Measurements from ENCODE around the gene OTOF.

OTOF gene

GRCh38 chr2:26477911-26478253 lies at the start of gene OTOF:
Gene OTOF (minus strand): TSS chr2:26478124.
- H3K27me3 ChIP-seq (ENCODE audit: insufficient read depth, low read length) = no peaks in the 10 kb centered on the region
- no peaks in the 10 kb centered on the region for H3K36me3 ChIP-seq (ENCODE audit: insufficient read depth, low read length)
- H2AFZ ChIP-seq (ENCODE audit: low read length, unreplicated experiment) = peak within 1 kb of the TSS; percentile 8
- no peaks in the 10 kb centered on the region for H3K79me2 ChIP-seq (ENCODE audit: control insufficient read depth, insufficient read depth, low read length, unreplicated experiment)
- peaks cover 11% of the 10 kb centered on the region for H3K4me1 ChIP-seq (ENCODE audit: control insufficient read depth, insufficient read depth, low read length, unreplicated experiment)
- peak within 1 kb of the TSS; percentile 39; the same call in 1 of the 2 replicates for H3K27ac ChIP-seq (ENCODE audit: low read depth, low read length)
- no peak within 1 kb of the TSS for H3K4me3 ChIP-seq (ENCODE audit: low read depth, low read length)

- Histone ChIP-seq H3K4me3 (ENCODE audit: low read depth, low read length) (no peak overlapping the region), H3K27ac (ENCODE audit: low read depth, low read length) (no peak overlapping the region), H3K4me1 (ENCODE audit: control insufficient read depth, insufficient read depth, low read length, unreplicated experiment) (peaks cover 17% of the 10 kb centered on the region), H3K27me3 (ENCODE audit: insufficient read depth, low read length) (peaks cover 18% of the 10 kb centered on the region), H3K36me3 (ENCODE audit: insufficient read depth, low read length) (no peaks in the 10 kb centered on the region), H2AFZ (ENCODE audit: low read length, unreplicated experiment) (no peak overlapping the region), H3K79me2 (ENCODE audit: control insufficient read depth, insufficient read depth, low read length, unreplicated experiment) (no peaks in the 10 kb centered on the region)
Observed at GRCh38 chr2:26526589-26526988, 48.7 kb upstream of the OTOF start.

- no peak overlapping the region for H2AFZ ChIP-seq (ENCODE audit: low read length, unreplicated experiment)
- H3K4me1 ChIP-seq (ENCODE audit: control insufficient read depth, insufficient read depth, low read length, unreplicated experiment) = peaks cover 17% of the 10 kb centered on the region
- no peaks in the 10 kb centered on the region for H3K79me2 ChIP-seq (ENCODE audit: control insufficient read depth, insufficient read depth, low read length, unreplicated experiment)
- H3K4me3 ChIP-seq (ENCODE audit: low read depth, low read length) = no peak overlapping the region
- H3K27me3 ChIP-seq (ENCODE audit: insufficient read depth, low read length) = peaks cover 23% of the 10 kb centered on the region
- no peak overlapping the region for H3K27ac ChIP-seq (ENCODE audit: low read depth, low read length)
- H3K36me3 ChIP-seq (ENCODE audit: insufficient read depth, low read length) = no peaks in the 10 kb centered on the region
Observed at GRCh38 chr2:26526105-26526504, 48.2 kb upstream of the OTOF start.

- peaks cover 46% of the 10 kb centered on the region for H3K27me3 ChIP-seq (ENCODE audit: insufficient read depth, low read length)
- no peaks in the 10 kb centered on the region for H3K79me2 ChIP-seq (ENCODE audit: control insufficient read depth, insufficient read depth, low read length, unreplicated experiment)
- H3K4me3 ChIP-seq (ENCODE audit: low read depth, low read length) = no peak overlapping the region
- peaks cover 9% of the 10 kb centered on the region for H3K4me1 ChIP-seq (ENCODE audit: control insufficient read depth, insufficient read depth, low read length, unreplicated experiment)
- no peak overlapping the region for H3K27ac ChIP-seq (ENCODE audit: low read depth, low read length)
- H3K36me3 ChIP-seq (ENCODE audit: insufficient read depth, low read length) = no peaks in the 10 kb centered on the region
- H2AFZ ChIP-seq (ENCODE audit: low read length, unreplicated experiment) = no peak overlapping the region
Observed at GRCh38 chr2:26523750-26524149, 45.8 kb upstream of the OTOF start.

- Histone ChIP-seq H3K27ac (ENCODE audit: low read depth, low read length) (no peak overlapping the region), H3K36me3 (ENCODE audit: insufficient read depth, low read length) (no peaks in the 10 kb centered on the region), H2AFZ (ENCODE audit: low read length, unreplicated experiment) (no peak overlapping the region), H3K27me3 (ENCODE audit: insufficient read depth, low read length) (peaks cover 47% of the 10 kb centered on the region), H3K4me1 (ENCODE audit: control insufficient read depth, insufficient read depth, low read length, unreplicated experiment) (peaks cover 9% of the 10 kb centered on the region), H3K4me3 (ENCODE audit: low read depth, low read length) (no peak overlapping the region), H3K79me2 (ENCODE audit: control insufficient read depth, insufficient read depth, low read length, unreplicated experiment) (no peaks in the 10 kb centered on the region)
Observed at GRCh38 chr2:26522751-26523171, 44.8 kb upstream of the OTOF start.

- H3K36me3 ChIP-seq (ENCODE audit: insufficient read depth, low read length) = no peaks in the 10 kb centered on the region
- no peaks in the 10 kb centered on the region for H3K79me2 ChIP-seq (ENCODE audit: control insufficient read depth, insufficient read depth, low read length, unreplicated experiment)
- H2AFZ ChIP-seq (ENCODE audit: low read length, unreplicated experiment) = no peak overlapping the region
- peaks cover 9% of the 10 kb centered on the region for H3K4me1 ChIP-seq (ENCODE audit: control insufficient read depth, insufficient read depth, low read length, unreplicated experiment)
- no peak overlapping the region for H3K27ac ChIP-seq (ENCODE audit: low read depth, low read length)
- H3K27me3 ChIP-seq (ENCODE audit: insufficient read depth, low read length) = peaks cover 44% of the 10 kb centered on the region
- no peak overlapping the region for H3K4me3 ChIP-seq (ENCODE audit: low read depth, low read length)
Observed at GRCh38 chr2:26522325-26522724, 44.4 kb upstream of the OTOF start.

GRCh38 chr2:26521913-26522180 lies 43.9 kb upstream of the OTOF start:
- H3K4me3 ChIP-seq (ENCODE audit: low read depth, low read length) = no peak overlapping the region
- H3K4me1 ChIP-seq (ENCODE audit: control insufficient read depth, insufficient read depth, low read length, unreplicated experiment) = peaks cover 9% of the 10 kb centered on the region
- no peaks in the 10 kb centered on the region for H3K79me2 ChIP-seq (ENCODE audit: control insufficient read depth, insufficient read depth, low read length, unreplicated experiment)
- no peak overlapping the region for H2AFZ ChIP-seq (ENCODE audit: low read length, unreplicated experiment)
- H3K27ac ChIP-seq (ENCODE audit: low read depth, low read length) = no peak overlapping the region
- no peaks in the 10 kb centered on the region for H3K36me3 ChIP-seq (ENCODE audit: insufficient read depth, low read length)
- H3K27me3 ChIP-seq (ENCODE audit: insufficient read depth, low read length) = peaks cover 39% of the 10 kb centered on the region

- H2AFZ ChIP-seq (ENCODE audit: low read length, unreplicated experiment) = no peak overlapping the region
- H3K27ac ChIP-seq (ENCODE audit: low read depth, low read length) = no peak overlapping the region
- H3K36me3 ChIP-seq (ENCODE audit: insufficient read depth, low read length) = no peaks in the 10 kb centered on the region
- H3K27me3 ChIP-seq (ENCODE audit: insufficient read depth, low read length) = peaks cover 39% of the 10 kb centered on the region
- no peaks in the 10 kb centered on the region for H3K79me2 ChIP-seq (ENCODE audit: control insufficient read depth, insufficient read depth, low read length, unreplicated experiment)
- H3K4me3 ChIP-seq (ENCODE audit: low read depth, low read length) = no peak overlapping the region
- peaks cover 9% of the 10 kb centered on the region for H3K4me1 ChIP-seq (ENCODE audit: control insufficient read depth, insufficient read depth, low read length, unreplicated experiment)
Observed at GRCh38 chr2:26521054-26521912, 43.4 kb upstream of the OTOF start.

GRCh38 chr2:26520148-26520449 lies 42.2 kb upstream of the OTOF start:
- peaks cover 39% of the 10 kb centered on the region for H3K27me3 ChIP-seq (ENCODE audit: insufficient read depth, low read length)
- no peaks in the 10 kb centered on the region for H3K79me2 ChIP-seq (ENCODE audit: control insufficient read depth, insufficient read depth, low read length, unreplicated experiment)
- no peak overlapping the region for H3K27ac ChIP-seq (ENCODE audit: low read depth, low read length)
- no peaks in the 10 kb centered on the region for H3K36me3 ChIP-seq (ENCODE audit: insufficient read depth, low read length)
- no peak overlapping the region for H2AFZ ChIP-seq (ENCODE audit: low read length, unreplicated experiment)
- no peak overlapping the region for H3K4me3 ChIP-seq (ENCODE audit: low read depth, low read length)
- peaks cover 9% of the 10 kb centered on the region for H3K4me1 ChIP-seq (ENCODE audit: control insufficient read depth, insufficient read depth, low read length, unreplicated experiment)

GRCh38 chr2:26519396-26520147 lies 41.6 kb upstream of the OTOF start:
- Histone ChIP-seq H3K27ac (ENCODE audit: low read depth, low read length) (no peak overlapping the region), H3K27me3 (ENCODE audit: insufficient read depth, low read length) (peaks cover 39% of the 10 kb centered on the region)

GRCh38 chr2:26516781-26517180 lies 38.9 kb upstream of the OTOF start:
- Histone ChIP-seq H3K27ac (ENCODE audit: low read depth, low read length) (no peak overlapping the region), H3K4me3 (ENCODE audit: low read depth, low read length) (no peak overlapping the region), H3K79me2 (ENCODE audit: control insufficient read depth, insufficient read depth, low read length, unreplicated experiment) (no peaks in the 10 kb centered on the region), H3K36me3 (ENCODE audit: insufficient read depth, low read length) (no peaks in the 10 kb centered on the region), H3K27me3 (ENCODE audit: insufficient read depth, low read length) (peaks cover 56% of the 10 kb centered on the region), H2AFZ (ENCODE audit: low read length, unreplicated experiment) (no peak overlapping the region), H3K4me1 (ENCODE audit: control insufficient read depth, insufficient read depth, low read length, unreplicated experiment) (peaks cover 1% of the 10 kb centered on the region)

More at GRCh38 chr2:26519396-26520147, 41.6 kb upstream of the OTOF start:
- H3K4me3 ChIP-seq (ENCODE audit: low read depth, low read length) = no peak overlapping the region
- H3K36me3 ChIP-seq (ENCODE audit: insufficient read depth, low read length) = no peaks in the 10 kb centered on the region
- H3K4me1 ChIP-seq (ENCODE audit: control insufficient read depth, insufficient read depth, low read length, unreplicated experiment) = peaks cover 9% of the 10 kb centered on the region
- no peak overlapping the region for H2AFZ ChIP-seq (ENCODE audit: low read length, unreplicated experiment)
- H3K79me2 ChIP-seq (ENCODE audit: control insufficient read depth, insufficient read depth, low read length, unreplicated experiment) = no peaks in the 10 kb centered on the region

All from ACC112 (cell line).